NOMO-1 treated with DMSO at 0.1 percent for 48 hours (cell line): ENCODE measurements around the gene DNAH2.

Experiments
- DNase-seq: peaks from one replicate; lab custom pipeline; 2025; ENCODE audit not compliant: unreplicated experiment; lab: John Stamatoyannopoulos, UW

Gene DNAH2

DNA sequence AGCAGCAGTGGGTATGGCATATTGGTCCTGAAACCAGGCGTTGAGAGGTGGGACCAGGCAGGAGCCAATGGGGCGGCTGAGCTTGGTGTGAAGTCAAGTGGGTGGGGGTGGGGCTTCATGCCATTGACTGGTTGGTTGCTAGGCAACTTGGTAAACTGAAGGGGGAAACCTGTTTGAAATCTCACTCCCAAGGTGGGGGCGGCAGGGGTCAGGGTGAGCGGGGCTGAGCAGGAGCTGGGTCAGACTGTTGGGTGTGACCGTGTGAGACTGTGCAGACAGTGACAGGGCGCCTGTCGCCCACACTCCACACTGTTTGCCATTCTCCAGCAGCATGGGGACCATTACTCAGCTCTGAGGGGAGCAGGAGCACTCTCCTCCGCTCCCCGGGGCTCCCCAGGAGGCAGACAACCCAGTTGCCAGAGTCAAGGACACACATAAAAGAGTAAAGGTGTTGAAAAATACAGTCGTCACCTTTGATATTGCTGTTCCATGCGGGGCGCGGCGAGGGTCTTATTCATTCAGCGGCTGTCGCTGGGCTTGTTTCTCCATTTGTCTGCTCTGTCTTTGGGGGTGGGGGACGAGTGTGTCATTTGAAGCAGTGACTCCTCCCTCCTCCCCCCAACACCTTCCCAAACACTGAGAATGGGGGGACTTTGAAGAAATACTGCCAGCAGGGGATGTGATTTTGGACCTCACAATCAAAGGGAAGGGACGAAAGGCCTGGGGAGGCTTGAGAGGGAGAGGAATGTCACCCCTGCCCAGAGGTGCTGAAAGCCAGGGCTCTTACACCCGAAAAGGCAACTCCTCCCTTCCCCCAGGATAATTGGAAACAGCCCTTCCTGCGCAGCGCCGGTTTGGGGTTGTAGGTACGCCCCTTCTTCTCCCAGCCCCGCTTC, 13.7 kb upstream of the DNAH2 start:
- no peak for DNase-seq

- DNase-seq, result no peak
Observed at GRCh38 chr17:7704601-7705268, 12.8 kb upstream of the DNAH2 start, which contains the start of gene EFNB3. Gene EFNB3 (plus strand): TSS chr17:7705202. CDS start chr17:7705599, 397 bp downstream.

- DNase-seq, result no peak
Observed at GRCh38 chr17:7705269-7706255, 12.0 kb upstream of the DNAH2 start.

- no peak for DNase-seq
Observed at GRCh38 chr17:7706631-7707354, 10.8 kb upstream of the DNAH2 start.

GRCh38 chr17:7707446-7707845, 10.1 kb upstream of the DNAH2 start:
- DNase-seq, result no peak

- DNase-seq, result no peak
Observed at GRCh38 chr17:7707858-7708750, 9.4 kb upstream of the DNAH2 start.

GRCh38 chr17:7709031-7709430, 8.5 kb upstream of the DNAH2 start:
- no peak for DNase-seq

GRCh38 chr17:7710301-7710700, 7.2 kb upstream of the DNAH2 start:
- no peak for DNase-seq

GRCh38 chr17:7711051-7711755, 6.3 kb upstream of the DNAH2 start:
- DNase-seq, result no peak

DNA sequence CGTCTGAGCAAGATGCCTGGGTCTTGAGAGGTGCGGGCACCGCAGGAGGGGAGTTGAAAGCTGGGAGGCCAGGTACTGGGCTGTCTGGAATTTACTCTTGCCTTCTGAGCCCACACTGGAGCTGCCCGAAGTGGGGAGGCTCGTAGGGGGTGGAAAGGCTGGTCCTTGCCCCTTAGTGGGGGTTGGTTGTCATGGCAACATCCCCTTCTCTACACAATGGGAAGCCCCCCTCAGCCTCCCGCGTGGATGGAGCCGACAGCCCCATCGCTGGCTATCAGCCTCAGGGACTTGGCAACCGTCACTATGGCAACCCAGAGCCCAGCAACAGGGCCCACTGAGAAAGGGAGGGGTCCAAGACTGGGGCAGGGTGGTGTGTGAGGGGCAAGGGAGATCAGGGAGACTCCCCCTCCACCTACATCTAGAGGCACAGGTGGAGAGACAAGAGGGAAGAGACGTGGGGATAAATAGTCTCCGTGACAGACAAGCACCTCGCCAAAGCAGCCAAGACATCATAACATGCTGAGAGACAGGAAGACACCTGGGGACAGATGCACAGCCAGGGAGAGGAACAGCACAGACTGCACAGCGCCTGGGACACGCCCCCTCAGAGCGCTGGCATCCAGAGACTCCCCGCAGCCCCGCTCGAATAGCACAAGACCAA, 5.3 kb upstream of the DNAH2 start:
- DNase-seq, result no peak

DNA sequence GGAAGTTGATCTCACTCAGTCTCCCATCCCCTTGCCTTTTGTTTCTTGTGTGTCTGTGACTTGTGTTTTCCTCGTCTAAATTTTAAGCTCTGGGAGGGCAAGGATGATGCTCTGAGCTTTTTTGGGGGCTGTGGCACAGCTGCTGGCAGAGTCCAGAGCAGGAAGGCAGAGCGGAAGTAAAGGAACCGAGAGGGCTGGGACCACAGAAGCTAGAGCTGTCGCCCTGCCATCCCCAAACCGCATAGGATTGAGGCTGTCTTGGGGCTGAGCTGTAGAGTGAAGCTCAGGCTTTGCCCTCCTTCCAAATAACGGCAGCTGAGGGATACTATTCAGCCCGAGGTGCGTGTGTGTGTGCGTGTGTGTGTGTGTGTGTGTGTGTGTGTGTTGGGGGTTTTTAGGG, 3.8 kb upstream of the DNAH2 start:
- DNase-seq, result peak; percentile 9

GRCh38 chr17:7714721-7715594, 2.6 kb upstream of the DNAH2 start:
- DNase-seq, result no peak

GRCh38 chr17:7715936-7716886, 1.3 kb upstream of the DNAH2 start:
- no peak for DNase-seq

GRCh38 chr17:7717756-7718350, 309 bp downstream of the DNAH2 start:
- DNase-seq, result peak; percentile 23

- DNase-seq, result no peak
Observed at GRCh38 chr17:7719661-7720060, 2.1 kb downstream of the DNAH2 start.

- no peak for DNase-seq
Observed at GRCh38 chr17:7720125-7720524, 2.6 kb downstream of the DNAH2 start.
